ENCODE data around the gene PRSS33. TPM values are rescaled to one million over a fixed set of nuclear protein-coding genes. Genes with fewer than 3 reads are reported as not detected.

The PRSS33 gene
- total and polyA plus RNA-seq, 8 donors: not detected

- intact Hi-C loops (cut with DNase I; ENCODE audit: low total_unique reads): no loop called here
- no peaks in the 10 kb centered on the region for H3K9me3 ChIP-seq
- no peak for DNase-seq
- no peak for TF ChIP-seq POLR2A (IDR thresholded peaks at IDR 0.05)
- TF ChIP-seq, protein P1, sequence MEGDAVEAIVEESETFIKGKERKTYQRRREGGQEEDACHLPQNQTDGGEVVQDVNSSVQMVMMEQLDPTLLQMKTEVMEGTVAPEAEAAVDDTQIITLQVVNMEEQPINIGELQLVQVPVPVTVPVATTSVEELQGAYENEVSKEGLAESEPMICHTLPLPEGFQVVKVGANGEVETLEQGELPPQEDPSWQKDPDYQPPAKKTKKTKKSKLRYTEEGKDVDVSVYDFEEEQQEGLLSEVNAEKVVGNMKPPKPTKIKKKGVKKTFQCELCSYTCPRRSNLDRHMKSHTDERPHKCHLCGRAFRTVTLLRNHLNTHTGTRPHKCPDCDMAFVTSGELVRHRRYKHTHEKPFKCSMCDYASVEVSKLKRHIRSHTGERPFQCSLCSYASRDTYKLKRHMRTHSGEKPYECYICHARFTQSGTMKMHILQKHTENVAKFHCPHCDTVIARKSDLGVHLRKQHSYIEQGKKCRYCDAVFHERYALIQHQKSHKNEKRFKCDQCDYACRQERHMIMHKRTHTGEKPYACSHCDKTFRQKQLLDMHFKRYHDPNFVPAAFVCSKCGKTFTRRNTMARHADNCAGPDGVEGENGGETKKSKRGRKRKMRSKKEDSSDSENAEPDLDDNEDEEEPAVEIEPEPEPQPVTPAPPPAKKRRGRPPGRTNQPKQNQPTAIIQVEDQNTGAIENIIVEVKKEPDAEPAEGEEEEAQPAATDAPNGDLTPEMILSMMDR (IDR thresholded peaks at IDR 0.05): no peak
- TF ChIP-seq POLR2AphosphoS5 (IDR thresholded peaks at IDR 0.05): no peak
- TF ChIP-seq EP300 (IDR thresholded peaks at IDR 0.05): no peak
- peak overlapping the region in 1 of 5 donors; percentile 81 for H3K27ac ChIP-seq
- H3K36me3 ChIP-seq: no peaks in the 10 kb centered on the region
- peaks cover 0 to 78% (median 0%) of the 10 kb centered on the region in 3 donors for H3K27me3 ChIP-seq
- H3K4me3 ChIP-seq: no peak overlapping the region
- peaks cover 6 to 19% (median 17%) of the 10 kb centered on the region in 4 donors for H3K4me1 ChIP-seq
- WGBS, 5 donors: 89 to 94% (median 91%) methylated on average over 15 to 17 of the region's 17 CpGs
Measured at GRCh38 chr16:2828876-2829430, 41.6 kb upstream of the PRSS33 start.

- Histone ChIP-seq H3K4me1 (peaks cover 6 to 19% (median 17%) of the 10 kb centered on the region in 4 donors), H3K4me3 (no peak overlapping the region), H3K27ac (no peak overlapping the region), H3K27me3 (peaks cover 0 to 78% (median 0%) of the 10 kb centered on the region in 3 donors), H3K9me3 (no peaks in the 10 kb centered on the region), H3K36me3 (no peaks in the 10 kb centered on the region)
- intact Hi-C loops (cut with DNase I; ENCODE audit: low total_unique reads): no loop called here
- DNase-seq: no peak
- TF ChIP-seq POLR2AphosphoS5 (IDR thresholded peaks at IDR 0.05) (no peak), POLR2A (IDR thresholded peaks at IDR 0.05) (no peak), EP300 (IDR thresholded peaks at IDR 0.05) (no peak)
- TF ChIP-seq, protein P1 (IDR thresholded peaks at IDR 0.05): no peak
- WGBS, 5 donors: 84 to 95% (median 91%) methylated on average over 7 to 8 of the region's 8 CpGs
Measured at GRCh38 chr16:2828521-2828840, 41.1 kb upstream of the PRSS33 start.

DNA sequence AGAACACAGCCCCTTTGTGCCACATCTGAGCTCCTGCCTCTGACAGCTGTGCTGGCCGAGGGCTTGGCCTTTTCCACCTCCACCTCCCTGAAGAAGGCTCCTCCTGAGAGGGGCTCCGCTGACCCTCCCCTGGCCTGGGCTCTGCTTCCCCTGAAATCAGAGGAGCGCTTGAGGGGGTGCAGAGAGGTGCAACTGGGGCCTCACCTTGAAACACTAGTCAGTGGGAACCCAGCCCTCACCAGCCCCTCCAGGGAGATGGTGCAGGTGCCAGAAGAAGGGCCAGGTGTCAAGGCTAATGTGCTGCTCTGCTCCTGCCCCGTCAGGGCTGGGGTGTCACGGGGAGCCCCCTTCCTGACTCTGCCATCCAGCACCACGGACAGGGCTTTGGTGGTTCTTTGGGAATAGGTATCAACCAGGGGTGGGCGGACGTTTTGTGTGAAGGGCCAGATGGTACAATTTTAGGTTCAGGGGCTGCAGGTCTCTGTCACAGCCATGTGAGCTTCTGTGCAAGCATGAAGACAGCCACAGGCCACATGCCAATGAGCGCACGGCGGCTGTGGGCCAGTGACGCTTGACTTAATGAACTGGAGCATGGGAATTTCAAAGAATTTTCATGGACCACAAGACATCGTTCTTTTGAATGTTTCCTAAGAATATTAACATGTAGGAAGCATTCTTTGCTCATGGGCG is 40.6 kb upstream of the PRSS33 start:
- WGBS, 5 donors: 79 to 89% (median 86%) methylated on average over 11 to 14 of the region's 14 CpGs
- Histone ChIP-seq H3K36me3 (no peaks in the 10 kb centered on the region), H3K27ac (no peak overlapping the region), H3K9me3 (no peaks in the 10 kb centered on the region), H3K4me1 (peaks cover 6 to 19% (median 17%) of the 10 kb centered on the region in 4 donors), H3K27me3 (peaks cover 0 to 78% (median 0%) of the 10 kb centered on the region in 3 donors), H3K4me3 (no peak overlapping the region)
- TF ChIP-seq POLR2AphosphoS5 (IDR thresholded peaks at IDR 0.05) (no peak), EP300 (IDR thresholded peaks at IDR 0.05) (no peak)
- DNase-seq: no peak
- intact Hi-C loops (cut with DNase I; ENCODE audit: low total_unique reads): no loop called here

DNA sequence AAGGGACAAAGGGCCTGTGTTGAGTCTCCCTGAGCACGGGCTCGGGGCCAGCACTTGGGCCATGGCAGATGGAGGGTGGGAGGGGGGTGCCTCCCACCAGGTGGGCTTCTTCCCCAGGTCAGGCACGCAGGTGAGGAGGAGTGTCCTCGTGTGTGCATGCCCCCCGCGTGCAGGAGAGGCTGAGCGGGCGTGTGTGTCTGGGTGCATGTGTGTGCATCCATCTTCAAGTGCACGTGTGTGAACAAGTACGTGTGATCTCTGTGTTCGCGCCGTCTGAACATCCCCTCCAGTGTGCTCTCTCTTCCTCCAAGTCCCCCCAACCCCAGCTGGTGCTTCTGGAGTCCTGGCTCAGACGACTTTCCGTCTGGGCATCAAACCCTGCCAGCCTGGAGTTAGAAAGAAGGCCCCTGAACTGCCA is 40.0 kb upstream of the PRSS33 start:
- no peaks in the 10 kb centered on the region for H3K9me3 ChIP-seq
- no peak overlapping the region for H3K27ac ChIP-seq
- peaks cover 0 to 72% (median 0%) of the 10 kb centered on the region in 3 donors for H3K27me3 ChIP-seq
- intact Hi-C loops (cut with DNase I; ENCODE audit: low total_unique reads): no loop called here
- TF ChIP-seq POLR2AphosphoS5 (IDR thresholded peaks at IDR 0.05) (no peak), POLR2A (IDR thresholded peaks at IDR 0.05) (no peak), EP300 (IDR thresholded peaks at IDR 0.05) (no peak)
- TF ChIP-seq, protein P1 (IDR thresholded peaks at IDR 0.05): no peak
- DNase-seq: no peak
- no peaks in the 10 kb centered on the region for H3K36me3 ChIP-seq
- no peak overlapping the region for H3K4me3 ChIP-seq
- 66 to 89% (median 81%) methylated on average over 3 to 15 of the region's 15 CpGs for WGBS, 5 donors
- peaks cover 6 to 19% (median 17%) of the 10 kb centered on the region in 4 donors for H3K4me1 ChIP-seq
